NCI-H774 (cell line): ENCODE measurements around the gene CHMP3.

Experiments
- DNase-seq: peaks from one replicate; lab custom pipeline; 2025; lab: John Stamatoyannopoulos, UW

Gene CHMP3

GRCh38 chr2:86466306-86466705 is 96.9 kb downstream of the CHMP3 start:
- DNase-seq, result no peak

- no peak for DNase-seq
Measured at GRCh38 chr2:86464652-86465051, 98.6 kb downstream of the CHMP3 start.

- DNase-seq, result no peak
Measured at GRCh38 chr2:86461042-86461743, 102.0 kb downstream of the CHMP3 start.

- no peak for DNase-seq
Measured at GRCh38 chr2:86455181-86455580, 108.1 kb downstream of the CHMP3 start.

- no peak for DNase-seq
Measured at GRCh38 chr2:86454238-86454637, 109.0 kb downstream of the CHMP3 start.

- DNase-seq, result no peak
Measured at GRCh38 chr2:86453836-86454235, 109.4 kb downstream of the CHMP3 start.
